ENCODE results near the gene SH2D3C.

GRCh38 chr9:127762111-127762676 lies 16.3 kb downstream of the SH2D3C start:
- TF ChIP-seq CTCF (conservative IDR thresholded peaks at IDR 0.05; ENCODE audit: low read depth, low read length) (no peak), SMC3 (IDR thresholded peaks at IDR 0.05; ENCODE audit: low read depth, low read length) (no peak), MAZ (IDR thresholded peaks at IDR 0.05; ENCODE audit: borderline replicate concordance, low read depth, low read length) (no peak), RAD21 (IDR thresholded peaks at IDR 0.05; ENCODE audit: low read length) (no peak), POLR2A (IDR thresholded peaks at IDR 0.05; ENCODE audit: low read depth, low read length) (no peak), CHD1 (IDR thresholded peaks at IDR 0.05; ENCODE audit: low read depth, low read length) (no peak), MXI1 (IDR thresholded peaks at IDR 0.05; ENCODE audit: borderline replicate concordance, low read depth, low read length) (no peak)

All from IMR-90 (cell line).